SU-DHL-6 (cell line): ENCODE data around the gene GRIN2A.

Experiments used
- EZH2phosphoT487 ChIP-seq: fragments of 200-600 bp; sonication (generic), shearing (Covaris generic); conservative IDR thresholded peaks from 2 replicates; pipeline ENCODE4 v1.6.1; 2018; ENCODE audit warnings: mild to moderate bottlenecking, antibody characterized with exemption, low read length, moderate library complexity, mixed read lengths
- TF ChIP-seq, protein P1 (sequence below): fragments of 200-600 bp; sonication (generic); IDR thresholded peaks from one replicate; pipeline ENCODE4 v1.5.1; 2017; ENCODE audit warnings: antibody characterized with exemption, mild to moderate bottlenecking, low read length, moderate library complexity; ENCODE audit not compliant: insufficient read depth, poor library complexity, severe bottlenecking

DNA sequence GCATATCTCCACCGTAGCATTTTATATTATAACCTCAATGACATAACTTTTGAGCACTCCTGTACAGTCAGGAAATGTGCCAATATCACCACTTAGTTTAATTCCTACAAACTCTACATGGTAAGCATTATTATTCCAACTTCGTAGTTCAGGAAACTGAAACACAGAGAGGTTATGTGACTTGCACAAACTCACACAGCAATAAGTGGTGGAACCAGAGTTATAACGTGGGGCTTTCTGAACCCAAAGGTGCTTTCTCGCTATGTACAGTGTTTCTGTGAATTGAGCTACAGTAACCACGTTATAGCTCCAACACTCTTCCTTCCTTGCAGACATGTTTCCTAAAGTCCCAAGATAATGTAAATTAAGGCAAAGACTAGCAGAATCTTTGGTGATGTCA is 330.2 kb downstream of the GRIN2A start:
- TF ChIP-seq, protein P1, sequence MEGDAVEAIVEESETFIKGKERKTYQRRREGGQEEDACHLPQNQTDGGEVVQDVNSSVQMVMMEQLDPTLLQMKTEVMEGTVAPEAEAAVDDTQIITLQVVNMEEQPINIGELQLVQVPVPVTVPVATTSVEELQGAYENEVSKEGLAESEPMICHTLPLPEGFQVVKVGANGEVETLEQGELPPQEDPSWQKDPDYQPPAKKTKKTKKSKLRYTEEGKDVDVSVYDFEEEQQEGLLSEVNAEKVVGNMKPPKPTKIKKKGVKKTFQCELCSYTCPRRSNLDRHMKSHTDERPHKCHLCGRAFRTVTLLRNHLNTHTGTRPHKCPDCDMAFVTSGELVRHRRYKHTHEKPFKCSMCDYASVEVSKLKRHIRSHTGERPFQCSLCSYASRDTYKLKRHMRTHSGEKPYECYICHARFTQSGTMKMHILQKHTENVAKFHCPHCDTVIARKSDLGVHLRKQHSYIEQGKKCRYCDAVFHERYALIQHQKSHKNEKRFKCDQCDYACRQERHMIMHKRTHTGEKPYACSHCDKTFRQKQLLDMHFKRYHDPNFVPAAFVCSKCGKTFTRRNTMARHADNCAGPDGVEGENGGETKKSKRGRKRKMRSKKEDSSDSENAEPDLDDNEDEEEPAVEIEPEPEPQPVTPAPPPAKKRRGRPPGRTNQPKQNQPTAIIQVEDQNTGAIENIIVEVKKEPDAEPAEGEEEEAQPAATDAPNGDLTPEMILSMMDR: no peak
- TF ChIP-seq EZH2phosphoT487: no peak
